Glutamatergic neuron (in vitro differentiated cells): Measurements from ENCODE around the gene SI. TPM values are rescaled to one million over a fixed set of nuclear protein-coding genes. Genes with fewer than 3 reads are reported as not detected.
"Not testable (repeated sequence)": the region's sequence is repeated elsewhere in the genome, so short reads cannot be mapped to it uniquely, and the experiment has no call there.

Experiments used
- DNase-seq: peaks from one replicate; pipeline ENCODE4 v3.0.0; 2022
- H3K27ac Mint-ChIP-seq: one replicate; pipeline ENCODE4 v1.8.0; 2020; ENCODE audit warnings: mild to moderate bottlenecking, mixed read lengths, inconsistent platforms; ENCODE audit not compliant: unreplicated experiment
- H3K27me3 Mint-ChIP-seq: one replicate; pipeline ENCODE4 v1.8.0; 2020; ENCODE audit warnings: mild to moderate bottlenecking, moderate library complexity, mixed read lengths, inconsistent platforms; ENCODE audit not compliant: unreplicated experiment
- H3K36me3 Mint-ChIP-seq: one replicate; pipeline ENCODE4 v1.8.0; 2020; ENCODE audit warnings: mild to moderate bottlenecking, mixed read lengths, inconsistent platforms; ENCODE audit not compliant: unreplicated experiment
- H3K4me1 Mint-ChIP-seq: one replicate; pipeline ENCODE4 v1.8.0; 2020; ENCODE audit warnings: mild to moderate bottlenecking, low read depth, mixed read lengths, inconsistent platforms; ENCODE audit not compliant: unreplicated experiment
- H3K4me3 Mint-ChIP-seq: one replicate; pipeline ENCODE4 v1.8.0; 2020; ENCODE audit warnings: mild to moderate bottlenecking, mixed read lengths, inconsistent platforms; ENCODE audit not compliant: unreplicated experiment
- H3K9me3 Mint-ChIP-seq: one replicate; pipeline ENCODE4 v1.8.0; 2020; ENCODE audit warnings: mild to moderate bottlenecking, moderate library complexity, mixed read lengths, inconsistent platforms; ENCODE audit not compliant: unreplicated experiment
- CTCF ChIP-seq: fragments of 200-600 bp; sonication (generic); IDR thresholded peaks from one replicate; pipeline ENCODE4 v1.5.0; 2021; ENCODE audit not compliant: partially characterized antibody, unreplicated experiment
- total RNA-seq: library from RNA; stranded (reverse); fragmentation: NEBNext Ultra II Directional; extraction: Animal tissue kit (Norgen Biotek cat#: 25700); gene quantifications from one replicate; pipeline ENCODE4 v1.2.1, GENCODE V29; 2021; ENCODE audit not compliant: unreplicated experiment

The SI gene
- total RNA-seq, 1 donor from 2014 or later = not detected

GRCh38 chr3:165011557-165011956 is 66.7 kb downstream of the SI start:
- no peaks in the 10 kb centered on the region for H3K9me3 Mint-ChIP-seq
- H3K27me3 Mint-ChIP-seq = no peaks in the 10 kb centered on the region
- no peaks in the 10 kb centered on the region for H3K36me3 Mint-ChIP-seq
- no peak overlapping the region for H3K4me3 Mint-ChIP-seq
- DNase-seq = no peak
- no peak for TF ChIP-seq CTCF
- H3K4me1 Mint-ChIP-seq = no peaks in the 10 kb centered on the region
- no peak overlapping the region for H3K27ac Mint-ChIP-seq

GRCh38 chr3:164984947-164985346 is 93.3 kb downstream of the SI start:
- Mint-ChIP-seq H3K27me3 (no peaks in the 10 kb centered on the region), H3K9me3 (no peaks in the 10 kb centered on the region), H3K4me1 (no peaks in the 10 kb centered on the region), H3K4me3 (no peak overlapping the region), H3K27ac (no peak overlapping the region), H3K36me3 (no peaks in the 10 kb centered on the region)
- no peak for TF ChIP-seq CTCF
- no peak for DNase-seq

DNA sequence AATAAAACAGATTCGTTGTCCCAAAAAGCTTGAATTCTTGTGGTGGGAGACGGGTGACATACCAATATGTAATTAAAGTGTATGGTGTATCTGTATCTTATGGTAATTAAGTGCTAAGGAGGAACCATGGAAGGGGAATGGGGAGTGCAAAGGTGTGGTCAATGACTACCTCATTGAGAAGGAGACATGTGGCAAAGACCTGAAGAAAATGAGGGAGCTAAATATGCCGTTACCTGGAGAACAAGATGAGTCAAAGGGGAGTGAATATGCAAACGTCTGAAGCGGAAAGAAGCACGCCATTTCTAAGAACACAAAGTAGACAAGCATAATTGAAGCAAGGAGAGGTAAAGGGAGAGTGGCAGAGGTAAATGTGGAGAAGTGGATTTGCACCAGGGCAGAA is 115.7 kb downstream of the SI start:
- Mint-ChIP-seq H3K4me3 (no peak overlapping the region), H3K9me3 (no peaks in the 10 kb centered on the region), H3K27me3 (no peaks in the 10 kb centered on the region), H3K4me1 (no peaks in the 10 kb centered on the region), H3K27ac (no peak overlapping the region), H3K36me3 (no peaks in the 10 kb centered on the region)
- no peak for TF ChIP-seq CTCF
- no peak for DNase-seq

- no peaks in the 10 kb centered on the region for H3K4me1 Mint-ChIP-seq
- H3K27me3 Mint-ChIP-seq = no peaks in the 10 kb centered on the region
- DNase-seq = no peak
- no peak for TF ChIP-seq CTCF
- no peak overlapping the region for H3K4me3 Mint-ChIP-seq
- H3K27ac Mint-ChIP-seq = no peak overlapping the region
- no peaks in the 10 kb centered on the region for H3K36me3 Mint-ChIP-seq
- H3K9me3 Mint-ChIP-seq = no peaks in the 10 kb centered on the region
These were observed 125.3 kb downstream of the SI start for GRCh38 chr3:164952966-164953365.

- not testable (repeated sequence) for H3K4me3 Mint-ChIP-seq, H3K36me3 Mint-ChIP-seq, H3K27ac Mint-ChIP-seq, DNase-seq, H3K9me3 Mint-ChIP-seq, H3K4me1 Mint-ChIP-seq, H3K27me3 Mint-ChIP-seq
These were observed 126.9 kb downstream of the SI start for GRCh38 chr3:164951403-164951802.

GRCh38 chr3:164940745-164941144 is 137.6 kb downstream of the SI start:
- no peak for DNase-seq
- Mint-ChIP-seq H3K27ac (no peak overlapping the region), H3K4me3 (no peak overlapping the region), H3K9me3 (peaks cover 5% of the 10 kb centered on the region), H3K4me1 (no peaks in the 10 kb centered on the region), H3K27me3 (peaks cover 2% of the 10 kb centered on the region), H3K36me3 (peaks cover 9% of the 10 kb centered on the region)
- TF ChIP-seq CTCF = no peak
